HEK293T (cell line): ENCODE results near the gene BST1.

Source experiments
- BHLHE40 ChIP-seq: fragments of 450-650 bp; IDR thresholded peaks from 2 replicates; pipeline ENCODE4 v1.6.1; 2016; ENCODE audit warnings: mild to moderate bottlenecking, moderate library complexity, borderline replicate concordance
- HDGF ChIP-seq: fragments of 450-650 bp; IDR thresholded peaks from 2 replicates; pipeline ENCODE4 v1.6.1; 2017; ENCODE audit warnings: antibody characterized with exemption, borderline replicate concordance
- PKNOX1 ChIP-seq: fragments of 450-650 bp; IDR thresholded peaks from 2 replicates; pipeline ENCODE4 v1.6.1; 2016
- SP1 ChIP-seq: fragments of 450-650 bp; IDR thresholded peaks from 2 replicates; pipeline ENCODE4 v1.6.1; 2017
- SUZ12 ChIP-seq: fragments of 450-650 bp; IDR thresholded peaks from 2 replicates; pipeline ENCODE4 v1.6.1; 2016; ENCODE audit warnings: mild to moderate bottlenecking
- ZNF384 ChIP-seq: fragments of 450-650 bp; IDR thresholded peaks from 2 replicates; pipeline ENCODE4 v1.6.1; 2016

- no peak for TF ChIP-seq HDGF
- TF ChIP-seq PKNOX1: no peak
- TF ChIP-seq ZNF384: no peak
- TF ChIP-seq BHLHE40: no peak
- no peak for TF ChIP-seq SP1
- TF ChIP-seq SUZ12: no peak
These were observed 29.5 kb upstream of the BST1 start for GRCh38 chr4:15673337-15673736.
